IMR-90 (cell line): Measurements from ENCODE around the gene UGGT1.

Source experiments
- CEBPB ChIP-seq: IDR thresholded peaks from 2 replicates; pipeline ENCODE4 v1.6.1; 2012; ENCODE audit warnings: low read depth, low read length, improper control_type of control experiment
- CTCF ChIP-seq: conservative IDR thresholded peaks from 2 replicates; pipeline ENCODE4 v1.5.1; 2012; ENCODE audit warnings: mild to moderate bottlenecking, low read depth, low read length, improper control_type of control experiment
- ELK1 ChIP-seq: fragments of 150-350 bp; IDR thresholded peaks from 2 replicates; pipeline ENCODE4 v1.6.1; 2016; ENCODE audit warnings: low read depth, mild to moderate bottlenecking, low read length, moderate library complexity, borderline replicate concordance
- FOS ChIP-seq: fragments of 150-350 bp; IDR thresholded peaks from 2 replicates; pipeline ENCODE4 v1.6.1; 2016; ENCODE audit warnings: low read depth, low read length
- MAZ ChIP-seq: IDR thresholded peaks from 2 replicates; pipeline ENCODE4 v1.6.1; 2012; ENCODE audit warnings: low read depth, mild to moderate bottlenecking, low read length, improper control_type of control experiment, moderate library complexity, borderline replicate concordance
- POLR2A ChIP-seq: IDR thresholded peaks from 2 replicates; pipeline ENCODE4 v1.6.1; 2012; ENCODE audit warnings: mild to moderate bottlenecking, low read depth, low read length
- RFX5 ChIP-seq: IDR thresholded peaks from 2 replicates; pipeline ENCODE4 v1.8.0; 2012; ENCODE audit warnings: low read depth, mild to moderate bottlenecking, low read length, moderate library complexity

GRCh38 chr2:128228894-128229293 is 137.9 kb downstream of the UGGT1 start:
- TF ChIP-seq CTCF = no peak
- no peak for TF ChIP-seq POLR2A
- no peak for TF ChIP-seq MAZ
- peak; percentile 46; the same call in 1 of the 2 replicates for TF ChIP-seq CEBPB
- no peak for TF ChIP-seq ELK1
- no peak for TF ChIP-seq FOS
- TF ChIP-seq RFX5 = no peak
